GM13977 (cell line): Measurements from ENCODE around the gene TBC1D16.
"Not testable (repeated sequence)": the region's sequence is repeated elsewhere in the genome, so short reads cannot be mapped to it uniquely, and the experiment has no call there.

ENCODE experiments used
- DNase-seq: peaks from one replicate; pipeline ENCODE4 v3.0.0; 2012; ENCODE audit warnings: low spot score
- CTCF ChIP-seq: IDR thresholded peaks from 2 replicates; pipeline ENCODE4 v1.5.1; 2012; ENCODE audit warnings: mild to moderate bottlenecking, control low read depth; ENCODE audit not compliant: insufficient read depth; ENCODE audit errors: extremely low read depth, missing control alignments
- in situ Hi-C: fragments of 300-500 bp; cut with MboI; formaldehyde crosslinking; loops from one replicate; pipeline ENCODE4 v1.12.0; 2022; ENCODE audit warnings: low sequenced_read_pairs, low pct_unique_long_range_greater_than_20kb, mixed read lengths, inconsistent platforms; ENCODE audit not compliant: unreplicated experiment

TBC1D16 gene

GRCh38 chr17:80055597-80055996 lies 19.9 kb upstream of the TBC1D16 start:
- TF ChIP-seq CTCF = no peak
- DNase-seq = no peak
- in situ Hi-C loops = no loop called here

- no peak for DNase-seq
- in situ Hi-C loops = no loop called here
- no peak for TF ChIP-seq CTCF
Measured at GRCh38 chr17:80053102-80053501, 17.4 kb upstream of the TBC1D16 start.

GRCh38 chr17:80051681-80052080 lies 16.0 kb upstream of the TBC1D16 start:
- no peak for DNase-seq
- TF ChIP-seq CTCF = no peak
- in situ Hi-C loops = no loop called here

- in situ Hi-C loops = no loop called here
- DNase-seq = no peak
- TF ChIP-seq CTCF = no peak
Measured at GRCh38 chr17:80050706-80051105, 15.0 kb upstream of the TBC1D16 start.

- in situ Hi-C loops = no loop called here
- no peak for TF ChIP-seq CTCF
- no peak for DNase-seq
Measured at GRCh38 chr17:80049986-80050385, 14.3 kb upstream of the TBC1D16 start.

GRCh38 chr17:80047176-80047575 lies 11.5 kb upstream of the TBC1D16 start:
- in situ Hi-C loops = no loop called here
- DNase-seq = no peak
- TF ChIP-seq CTCF = no peak

GRCh38 chr17:80046709-80047108 lies 11.0 kb upstream of the TBC1D16 start:
- DNase-seq, in situ Hi-C loops: not testable (repeated sequence)
